Right atrium auricular region (tissue), 2 donors: ENCODE data around the gene AGAP1. TPM values are rescaled to one million over a fixed set of nuclear protein-coding genes. Genes with fewer than 3 reads are reported as not detected.

Source experiments
- DNase-seq: peaks from one replicate; pipeline ENCODE4 v3.0.0-alpha.2; 2019; ENCODE audit warnings: low spot score
- H3K27ac ChIP-seq, 2 donors: fragments of 200-600 bp; sonication (generic); 1 replicate in 1 of 2; 2 replicates in 1 of 2; pipeline ENCODE4 v1.5.1; 2016 to 2019
- H3K27me3 ChIP-seq, 2 donors: fragments of 200-600 bp; sonication (generic); one replicate each; pipeline versions ENCODE4 v1.5.1 to v1.6.0; 2017 to 2019
- H3K36me3 ChIP-seq: fragments of 200-600 bp; sonication (generic); one replicate; pipeline ENCODE4 v1.5.1; 2016
- H3K4me1 ChIP-seq, 2 donors: fragments of 200-600 bp; sonication (generic); one replicate each; pipeline versions ENCODE4 v1.5.1 to v1.6.0; 2017 to 2019
- H3K4me3 ChIP-seq, 2 donors: fragments of 200-600 bp; sonication (generic); 1 replicate in 1 of 2; 2 replicates in 1 of 2; pipeline ENCODE4 v1.5.1; 2017 to 2019; ENCODE audit warnings: mild to moderate bottlenecking in 1 of 2, moderate library complexity in 1 of 2
- H3K9me3 ChIP-seq, 2 donors: fragments of 200-600 bp; sonication (generic); one replicate each; pipeline ENCODE4 v1.5.1; 2019
- CTCF ChIP-seq, 2 donors: fragments of 200-600 bp; sonication (generic); IDR thresholded peaks; one replicate each; pipeline ENCODE4 v1.5.1; 2019; ENCODE audit warnings: antibody characterized with exemption in 2 of 2
- total RNA-seq, 2 donors: library from RNA; depleted of rRNA; stranded (reverse); fragments of >200 nt; gene quantifications; one replicate each; pipeline ENCODE4 v1.1.0, GENCODE V29; 2016

Gene AGAP1
- total RNA-seq, 2 donors from 2014 or later = 11.6 to 17.2 TPM

GRCh38 chr2:235462415-235462790 is 31.4 kb upstream of the AGAP1 start:
- no peaks in the 10 kb centered on the region for H3K9me3 ChIP-seq
- DNase-seq = no peak
- no peaks in the 10 kb centered on the region for H3K4me1 ChIP-seq
- no peak overlapping the region for H3K4me3 ChIP-seq
- no peak overlapping the region for H3K27ac ChIP-seq
- no peaks in the 10 kb centered on the region for H3K27me3 ChIP-seq
- TF ChIP-seq CTCF (IDR thresholded peaks at IDR 0.05) = no peak
- H3K36me3 ChIP-seq = no peaks in the 10 kb centered on the region

GRCh38 chr2:235463893-235464292 is 29.9 kb upstream of the AGAP1 start:
- DNase-seq = no peak
- H3K27me3 ChIP-seq = no peaks in the 10 kb centered on the region
- H3K4me3 ChIP-seq = no peak overlapping the region
- H3K4me1 ChIP-seq = peaks cover 0 to 4% of the 10 kb centered on the region in 2 donors
- no peak overlapping the region for H3K27ac ChIP-seq
- no peaks in the 10 kb centered on the region for H3K36me3 ChIP-seq
- no peak for TF ChIP-seq CTCF (IDR thresholded peaks at IDR 0.05)
- no peaks in the 10 kb centered on the region for H3K9me3 ChIP-seq

- no peak for TF ChIP-seq CTCF (IDR thresholded peaks at IDR 0.05)
- H3K27me3 ChIP-seq = no peaks in the 10 kb centered on the region
- DNase-seq = no peak
- no peak overlapping the region for H3K27ac ChIP-seq
- H3K4me1 ChIP-seq = peaks cover 0 to 12% of the 10 kb centered on the region in 2 donors
- H3K9me3 ChIP-seq = no peaks in the 10 kb centered on the region
- H3K4me3 ChIP-seq = no peak overlapping the region
- H3K36me3 ChIP-seq = no peaks in the 10 kb centered on the region
These were observed 26.3 kb upstream of the AGAP1 start for GRCh38 chr2:235467588-235467987.

GRCh38 chr2:235468978-235469655 is 24.7 kb upstream of the AGAP1 start:
- Histone ChIP-seq H3K4me3 (no peak overlapping the region), H3K4me1 (peaks cover 0 to 12% of the 10 kb centered on the region in 2 donors), H3K27ac (no peak overlapping the region), H3K9me3 (no peaks in the 10 kb centered on the region), H3K36me3 (no peaks in the 10 kb centered on the region), H3K27me3 (no peaks in the 10 kb centered on the region)
- no peak for TF ChIP-seq CTCF (IDR thresholded peaks at IDR 0.05)
- DNase-seq = peak; percentile 63

- DNase-seq = no peak
- TF ChIP-seq CTCF (IDR thresholded peaks at IDR 0.05) = no peak
- Histone ChIP-seq H3K4me3 (no peak overlapping the region), H3K9me3 (peaks cover 0 to 5% of the 10 kb centered on the region in 2 donors), H3K36me3 (no peaks in the 10 kb centered on the region), H3K4me1 (peaks cover 0 to 12% of the 10 kb centered on the region in 2 donors), H3K27me3 (no peaks in the 10 kb centered on the region), H3K27ac (no peak overlapping the region)
These were observed 22.6 kb upstream of the AGAP1 start for GRCh38 chr2:235471186-235471747.
